WERI-Rb-1 (cell line): ENCODE data around the gene CEP350.

Source experiments
- DNase-seq: peaks from one replicate; pipeline ENCODE4 v3.0.0-alpha.2; 2020
- H3K27ac ChIP-seq: fragments of 250-450 bp; sonication (Bioruptor Pico); 2 replicates; pipeline ENCODE4 v1.5.1; 2020; ENCODE audit warnings: mild to moderate bottlenecking, moderate library complexity
- H3K27me3 ChIP-seq: fragments of 250-450 bp; sonication (Bioruptor Pico); 2 replicates; pipeline ENCODE4 v1.5.1; 2021; ENCODE audit warnings: mild to moderate bottlenecking, low read depth, moderate library complexity; ENCODE audit not compliant: insufficient read depth, severe bottlenecking
- H3K36me3 ChIP-seq: fragments of 250-450 bp; sonication (Bioruptor Pico); 2 replicates; pipeline ENCODE4 v1.5.1; 2020; ENCODE audit warnings: mild to moderate bottlenecking, moderate library complexity
- H3K4me3 ChIP-seq: 2 replicates; pipeline ENCODE4 v1.5.1; 2011; ENCODE audit warnings: low read depth, mild to moderate bottlenecking, control low read depth, low read length
- H3K9me3 ChIP-seq: fragments of 250-450 bp; sonication (Bioruptor Pico); 2 replicates; pipeline ENCODE4 v1.5.1; 2021; ENCODE audit warnings: mild to moderate bottlenecking, moderate library complexity; ENCODE audit not compliant: severe bottlenecking
- CTCF ChIP-seq: IDR thresholded peaks from 2 replicates; pipeline ENCODE4 v1.5.1; 2011; ENCODE audit warnings: low read depth, mild to moderate bottlenecking, control low read depth, inconsistent platforms, low read length

CEP350 gene

DNA sequence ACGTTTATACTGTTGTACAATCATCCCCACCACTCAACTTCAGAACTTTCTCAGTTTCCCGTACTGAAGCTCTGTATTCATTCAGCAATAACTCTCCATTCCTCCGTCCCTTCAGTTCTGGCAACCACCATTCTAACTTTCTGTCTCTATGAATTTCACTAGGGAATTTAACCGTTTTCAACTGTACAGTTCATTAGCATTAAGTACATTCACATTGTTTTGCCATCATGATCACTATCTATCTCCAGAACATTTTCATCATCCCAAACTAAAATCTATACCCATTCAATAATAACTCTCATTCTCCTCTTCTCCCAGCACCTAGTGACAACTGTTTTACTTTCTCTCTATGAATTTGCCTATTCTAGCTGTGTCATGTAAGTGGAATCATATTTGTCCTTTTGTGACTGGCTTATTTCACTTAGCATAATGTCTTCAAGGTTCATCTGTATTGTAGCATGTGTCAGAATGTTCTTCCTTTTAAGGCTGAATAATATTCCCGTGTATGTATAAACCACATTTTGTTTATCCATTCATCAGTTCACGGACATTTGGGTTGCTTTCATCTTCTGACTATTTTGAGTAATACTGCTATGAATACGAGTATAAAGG is 75.0 kb downstream of the CEP350 start:
- Histone ChIP-seq H3K9me3 (no peaks in the 10 kb centered on the region), H3K27me3 (no peaks in the 10 kb centered on the region), H3K36me3 (peaks cover 55% of the 10 kb centered on the region), H3K27ac (no peak overlapping the region), H3K4me3 (no peak overlapping the region)
- DNase-seq: no peak
- TF ChIP-seq CTCF: no peak

DNA sequence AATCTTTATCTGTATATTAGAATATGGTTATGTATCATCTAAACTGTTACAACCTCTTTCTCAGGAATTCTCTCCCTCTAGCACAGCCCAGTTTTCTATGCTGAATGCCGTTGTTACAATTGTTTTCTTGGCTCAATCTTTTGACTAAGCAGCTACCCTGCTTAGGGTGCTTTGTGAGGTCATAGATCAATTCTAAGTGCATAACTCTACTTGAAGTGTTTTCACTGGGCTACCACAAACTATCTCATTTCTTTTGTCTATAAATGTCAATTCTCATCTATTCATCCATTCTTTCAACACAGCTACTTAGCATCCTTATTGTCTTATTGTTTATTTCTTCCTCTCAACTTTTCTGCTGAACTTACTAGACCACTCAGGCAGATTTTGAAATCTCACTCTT is 77.1 kb downstream of the CEP350 start:
- no peak overlapping the region for H3K4me3 ChIP-seq
- no peaks in the 10 kb centered on the region for H3K9me3 ChIP-seq
- H3K36me3 ChIP-seq: peaks cover 53% of the 10 kb centered on the region
- no peak for TF ChIP-seq CTCF
- no peak overlapping the region for H3K27ac ChIP-seq
- DNase-seq: no peak
- no peaks in the 10 kb centered on the region for H3K27me3 ChIP-seq

- no peak overlapping the region for H3K4me3 ChIP-seq
- TF ChIP-seq CTCF: no peak
- no peak for DNase-seq
- H3K36me3 ChIP-seq: peaks cover 49% of the 10 kb centered on the region
- no peaks in the 10 kb centered on the region for H3K27me3 ChIP-seq
- no peak overlapping the region for H3K27ac ChIP-seq
- H3K9me3 ChIP-seq: no peaks in the 10 kb centered on the region
Observed at GRCh38 chr1:180033390-180033789, 78.8 kb downstream of the CEP350 start.

DNA sequence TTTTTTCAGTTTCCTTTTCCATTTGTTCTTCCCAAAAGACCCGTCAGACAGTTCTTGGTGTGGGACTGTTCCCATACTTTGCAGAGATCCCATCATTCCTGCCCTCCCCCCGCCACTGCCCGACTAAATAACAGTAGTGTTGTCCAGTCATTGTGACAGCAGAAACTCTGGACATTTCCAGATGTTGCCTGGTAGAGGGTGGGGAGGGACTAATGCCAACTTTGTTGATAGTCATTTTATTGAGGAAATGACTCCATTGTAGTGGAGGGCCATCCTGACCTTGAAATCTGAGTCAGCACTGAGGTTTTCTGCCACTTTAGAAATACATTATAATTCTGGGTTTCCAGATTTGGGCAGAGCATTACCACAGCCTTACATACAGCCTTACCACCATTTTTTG is 85.4 kb downstream of the CEP350 start:
- H3K4me3 ChIP-seq: no peak overlapping the region
- no peak overlapping the region for H3K27ac ChIP-seq
- DNase-seq: no peak
- no peaks in the 10 kb centered on the region for H3K27me3 ChIP-seq
- H3K9me3 ChIP-seq: no peaks in the 10 kb centered on the region
- no peak for TF ChIP-seq CTCF
- H3K36me3 ChIP-seq: peaks cover 64% of the 10 kb centered on the region

DNA sequence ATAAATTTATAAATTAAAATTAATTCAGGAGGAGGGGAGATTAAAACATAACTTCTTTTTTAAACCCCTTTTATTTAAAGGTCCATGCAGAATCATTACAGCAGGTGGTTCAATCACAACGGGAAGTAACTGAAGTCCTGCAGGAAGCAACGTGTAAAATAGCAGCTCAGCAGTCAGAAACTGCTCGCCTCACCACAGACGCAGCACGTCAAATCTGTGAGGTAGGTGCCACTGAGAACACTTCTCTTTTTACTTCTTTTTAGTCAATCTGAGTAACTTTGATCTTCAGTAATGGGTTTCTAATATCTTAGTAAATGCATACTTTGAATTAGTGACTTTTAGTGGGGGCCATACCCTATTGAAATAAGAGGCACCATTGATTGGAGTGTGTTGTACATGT is 87.0 kb downstream of the CEP350 start:
- no peaks in the 10 kb centered on the region for H3K27me3 ChIP-seq
- TF ChIP-seq CTCF: no peak
- peaks cover 67% of the 10 kb centered on the region for H3K36me3 ChIP-seq
- no peaks in the 10 kb centered on the region for H3K9me3 ChIP-seq
- no peak overlapping the region for H3K27ac ChIP-seq
- no peak for DNase-seq
- no peak overlapping the region for H3K4me3 ChIP-seq

DNA sequence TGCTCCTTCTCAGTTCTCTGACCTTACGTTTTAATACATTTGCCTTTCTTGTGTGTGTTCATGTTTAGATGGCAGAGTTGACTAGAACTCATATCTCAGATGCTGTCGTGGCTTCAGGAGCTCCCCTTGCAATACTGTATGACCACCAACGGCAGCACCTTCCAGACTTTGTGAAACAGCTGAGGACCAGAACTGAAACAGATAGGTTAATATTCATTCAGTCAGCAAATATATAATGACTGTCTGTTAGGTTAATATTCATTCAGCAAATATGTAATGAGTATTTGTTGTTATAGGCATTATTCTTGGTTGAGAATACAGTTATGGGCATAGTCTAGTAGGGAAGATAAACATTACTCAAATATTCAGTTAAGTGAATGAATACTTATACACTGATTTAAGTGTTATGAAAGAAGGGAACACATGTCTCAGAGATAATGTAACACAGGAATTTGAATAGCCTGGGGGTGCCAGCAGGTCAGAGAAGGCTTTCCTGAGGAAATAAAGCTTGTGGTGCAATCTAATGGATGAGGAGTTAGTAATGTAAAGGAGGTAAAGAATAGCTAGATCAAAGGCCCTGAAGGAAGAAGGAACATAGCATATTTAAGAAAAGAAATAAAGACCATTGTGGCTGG is 88.5 kb downstream of the CEP350 start:
- Histone ChIP-seq H3K36me3 (peaks cover 64% of the 10 kb centered on the region), H3K27me3 (no peaks in the 10 kb centered on the region), H3K9me3 (no peaks in the 10 kb centered on the region), H3K27ac (no peak overlapping the region), H3K4me3 (no peak overlapping the region)
- TF ChIP-seq CTCF: no peak
- no peak for DNase-seq
